ENCODE results near the gene GPD2.

Gene GPD2

DNA sequence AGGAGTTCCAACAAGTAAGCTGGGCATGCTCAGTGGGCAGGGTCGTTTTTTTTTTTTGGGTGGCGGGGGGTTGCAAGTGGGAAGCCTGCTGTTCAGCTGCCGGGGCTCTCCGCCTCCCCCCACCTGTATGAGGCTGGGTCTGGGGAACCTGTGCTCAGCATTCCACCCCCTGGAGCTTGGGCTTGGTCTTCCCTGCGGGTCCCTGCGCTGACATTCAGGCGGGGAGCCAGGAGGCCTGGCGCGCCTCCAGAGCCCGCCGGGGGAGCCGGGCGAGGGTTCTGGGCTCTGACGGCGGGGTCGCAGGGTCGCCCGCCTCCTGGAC is 822 bp upstream of the GPD2 start:
- no peak for DNase-seq (ENCODE audit: low spot score)
- TF ChIP-seq, protein P1, sequence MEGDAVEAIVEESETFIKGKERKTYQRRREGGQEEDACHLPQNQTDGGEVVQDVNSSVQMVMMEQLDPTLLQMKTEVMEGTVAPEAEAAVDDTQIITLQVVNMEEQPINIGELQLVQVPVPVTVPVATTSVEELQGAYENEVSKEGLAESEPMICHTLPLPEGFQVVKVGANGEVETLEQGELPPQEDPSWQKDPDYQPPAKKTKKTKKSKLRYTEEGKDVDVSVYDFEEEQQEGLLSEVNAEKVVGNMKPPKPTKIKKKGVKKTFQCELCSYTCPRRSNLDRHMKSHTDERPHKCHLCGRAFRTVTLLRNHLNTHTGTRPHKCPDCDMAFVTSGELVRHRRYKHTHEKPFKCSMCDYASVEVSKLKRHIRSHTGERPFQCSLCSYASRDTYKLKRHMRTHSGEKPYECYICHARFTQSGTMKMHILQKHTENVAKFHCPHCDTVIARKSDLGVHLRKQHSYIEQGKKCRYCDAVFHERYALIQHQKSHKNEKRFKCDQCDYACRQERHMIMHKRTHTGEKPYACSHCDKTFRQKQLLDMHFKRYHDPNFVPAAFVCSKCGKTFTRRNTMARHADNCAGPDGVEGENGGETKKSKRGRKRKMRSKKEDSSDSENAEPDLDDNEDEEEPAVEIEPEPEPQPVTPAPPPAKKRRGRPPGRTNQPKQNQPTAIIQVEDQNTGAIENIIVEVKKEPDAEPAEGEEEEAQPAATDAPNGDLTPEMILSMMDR (conservative IDR thresholded peaks at IDR 0.05; ENCODE audit: low read depth): no peak
- POLR2A ChIA-PET (ENCODE audit: low non-redundant PET): no interaction called here
- CTCF ChIA-PET: interaction anchor here (1.2 kb wide), 1 partner anchor 32 kb away, joined by 3 read pairs; no protein-coding TSS in a partner anchor
- H3K27ac ChIP-seq: peak overlapping the region; percentile 96

DNA sequence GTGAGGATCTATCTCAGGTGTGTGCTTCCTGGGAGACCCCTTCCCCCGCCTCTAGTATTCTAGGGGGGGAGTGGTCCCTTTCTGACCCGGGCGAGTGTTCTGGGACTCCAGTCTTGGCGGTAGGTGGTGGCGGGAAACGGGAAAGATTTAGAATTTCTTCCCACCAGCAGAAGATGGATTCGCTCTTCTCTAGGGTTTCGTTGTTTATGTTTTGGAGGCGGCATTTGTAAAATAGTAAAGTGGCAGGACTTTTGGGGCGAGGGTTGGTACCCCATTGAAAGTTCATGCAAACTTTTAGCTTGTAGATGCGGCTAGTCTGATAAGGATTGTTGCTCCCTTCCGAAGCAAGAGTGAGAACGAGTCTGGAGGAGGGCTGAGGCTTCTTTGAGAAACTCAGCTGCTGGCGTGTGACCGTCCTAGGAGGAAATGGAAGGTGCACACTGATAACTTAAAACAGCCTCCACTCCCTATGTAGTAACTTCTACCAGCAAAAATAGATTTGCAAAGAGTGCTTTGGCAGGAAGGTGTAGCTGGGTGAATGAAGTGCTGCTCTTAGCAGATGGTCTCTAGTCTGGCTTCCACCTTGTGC is 412 bp downstream of the GPD2 start:
- ChIA-PET POLR2A (ENCODE audit: low non-redundant PET) (interaction anchor here (1.1 kb wide), 1 partner anchor 103 kb away, joined by 8 read pairs; no protein-coding TSS in a partner anchor), CTCF (interaction anchor here (0.7 to 1.2 kb wide), 3 partner anchors 30 to 102 kb away, joined by 3 to 4 read pairs (median 3); no protein-coding TSS in a partner anchor)
- no peak for DNase-seq (ENCODE audit: low spot score)
- peak overlapping the region; percentile 96 for H3K27ac ChIP-seq
- TF ChIP-seq, protein P1 (conservative IDR thresholded peaks at IDR 0.05; ENCODE audit: low read depth): no peak

DNA sequence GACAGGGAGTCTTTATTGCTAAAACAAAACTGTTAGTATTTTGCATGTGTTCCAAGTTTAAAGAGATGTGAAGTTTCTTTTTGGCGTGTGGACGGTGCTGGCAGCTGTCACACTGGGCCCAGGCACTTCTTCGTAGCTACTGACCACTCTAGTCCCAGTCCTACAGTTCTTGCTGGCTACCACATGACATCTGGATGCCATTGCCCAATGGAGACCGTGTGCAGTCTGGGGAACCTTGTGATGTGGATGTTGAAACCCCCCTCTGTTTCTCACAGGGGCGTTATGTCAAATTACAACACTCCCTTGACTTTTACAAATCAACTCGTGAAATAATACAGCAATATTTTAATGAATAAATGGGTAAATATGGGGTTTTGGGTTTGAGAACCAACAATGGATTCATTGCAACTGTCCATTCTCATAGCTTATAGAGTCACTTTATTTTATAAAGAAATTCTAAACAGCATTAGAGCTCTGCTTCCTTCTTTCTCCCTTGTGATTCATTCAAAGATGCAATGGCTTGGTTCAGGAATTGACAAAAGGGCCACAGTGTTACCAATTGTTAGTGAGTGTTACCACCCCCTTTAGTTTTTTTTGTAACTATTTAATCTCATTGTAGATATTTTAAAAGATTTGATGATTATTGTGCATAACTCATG is 1.2 kb downstream of the GPD2 start:
- H3K27ac ChIP-seq: peak overlapping the region; percentile 96
- DNase-seq (ENCODE audit: low spot score): no peak
- ChIA-PET CTCF (interaction anchor here (0.6 to 0.9 kb wide), 3 partner anchors 32 to 733 kb away, joined by 3 to 4 read pairs (median 4); no protein-coding TSS in a partner anchor), POLR2A (ENCODE audit: low non-redundant PET) (interaction anchor here (1.4 kb wide), 1 partner anchor 96 kb away, joined by 5 read pairs; no protein-coding TSS in a partner anchor)
- TF ChIP-seq, protein P1 (conservative IDR thresholded peaks at IDR 0.05; ENCODE audit: low read depth): no peak

DNA sequence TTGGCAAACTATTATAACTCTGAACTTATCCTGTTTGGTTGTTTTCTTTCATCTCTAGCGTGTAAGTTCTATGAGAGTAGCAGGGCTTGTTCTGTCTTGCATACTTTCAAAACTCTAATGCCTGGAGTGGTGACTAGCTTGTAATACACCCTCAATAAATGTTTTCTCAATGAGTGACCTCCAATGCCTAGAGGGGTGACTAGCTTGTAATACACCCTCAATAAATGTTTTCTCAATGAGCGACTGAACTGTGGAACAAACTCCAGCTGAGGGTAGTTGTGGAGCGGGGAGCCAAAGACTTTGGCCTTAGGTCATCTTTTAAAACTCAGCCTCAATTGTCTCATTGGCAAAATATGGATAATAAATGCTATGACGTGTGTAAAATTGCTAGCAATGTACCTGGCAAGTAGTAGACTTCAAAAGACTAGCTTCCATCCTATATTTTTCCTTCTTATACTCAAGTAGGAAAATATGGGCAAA is 1.8 kb downstream of the GPD2 start:
- ChIA-PET POLR2A (ENCODE audit: low non-redundant PET) (interaction anchor here (1.4 kb wide), 1 partner anchor 97 kb away, joined by 5 read pairs; no protein-coding TSS in a partner anchor), CTCF (no interaction called here)
- H3K27ac ChIP-seq: no peak overlapping the region

DNA sequence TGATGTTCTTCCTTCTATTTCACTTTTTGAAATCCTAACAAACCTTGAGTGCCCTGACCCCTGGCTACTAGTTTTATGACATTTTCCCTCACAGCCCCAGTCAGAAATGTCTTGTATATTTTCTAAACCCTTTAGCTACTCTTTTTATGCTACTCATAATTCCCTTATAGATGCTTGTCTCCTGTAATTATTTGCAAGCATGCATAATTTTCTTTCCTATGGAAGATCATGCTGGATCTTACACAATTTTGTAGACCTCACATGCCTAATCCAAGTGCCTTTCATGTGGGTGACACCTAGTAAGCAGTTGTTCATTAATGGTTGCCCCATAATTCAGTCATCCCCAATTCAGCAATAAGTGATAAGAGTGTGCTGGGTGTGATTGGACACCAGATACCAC is 6.9 kb downstream of the GPD2 start:
- CTCF ChIA-PET: no interaction called here
- no peak for DNase-seq (ENCODE audit: low spot score)

More for the DNA sequence above, 1.8 kb downstream of the GPD2 start:
- TF ChIP-seq, protein P1 (conservative IDR thresholded peaks at IDR 0.05; ENCODE audit: low read depth): no peak
- DNase-seq (ENCODE audit: low spot score): peak; percentile 65

More for the DNA sequence above, 6.9 kb downstream of the GPD2 start:
- no peak overlapping the region for H3K27ac ChIP-seq
- TF ChIP-seq, protein P1 (conservative IDR thresholded peaks at IDR 0.05; ENCODE audit: low read depth): no peak
- POLR2A ChIA-PET (ENCODE audit: low non-redundant PET): no interaction called here
